ENCODE measurements around the gene METAP1.

DNA sequence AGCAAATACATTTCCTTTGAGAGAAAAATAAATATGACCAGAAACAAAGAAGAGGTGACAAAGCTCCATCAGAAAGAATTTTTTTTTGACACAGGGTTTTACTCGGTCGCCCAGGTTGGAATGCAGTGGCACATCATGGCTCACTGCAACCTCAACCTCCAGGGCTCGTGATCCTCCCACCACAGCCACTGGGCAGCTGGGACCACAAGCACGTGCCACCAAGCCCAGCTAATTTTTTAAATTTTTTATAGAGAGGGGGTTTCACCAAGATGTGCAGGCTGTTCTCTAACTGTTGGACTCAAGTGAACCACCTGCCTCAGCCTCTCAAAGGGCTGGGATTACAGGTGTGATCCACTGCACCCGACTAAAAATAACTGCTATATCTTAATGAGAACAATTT, 82.8 kb downstream of the METAP1 start:
- TF ChIP-seq, protein P1, sequence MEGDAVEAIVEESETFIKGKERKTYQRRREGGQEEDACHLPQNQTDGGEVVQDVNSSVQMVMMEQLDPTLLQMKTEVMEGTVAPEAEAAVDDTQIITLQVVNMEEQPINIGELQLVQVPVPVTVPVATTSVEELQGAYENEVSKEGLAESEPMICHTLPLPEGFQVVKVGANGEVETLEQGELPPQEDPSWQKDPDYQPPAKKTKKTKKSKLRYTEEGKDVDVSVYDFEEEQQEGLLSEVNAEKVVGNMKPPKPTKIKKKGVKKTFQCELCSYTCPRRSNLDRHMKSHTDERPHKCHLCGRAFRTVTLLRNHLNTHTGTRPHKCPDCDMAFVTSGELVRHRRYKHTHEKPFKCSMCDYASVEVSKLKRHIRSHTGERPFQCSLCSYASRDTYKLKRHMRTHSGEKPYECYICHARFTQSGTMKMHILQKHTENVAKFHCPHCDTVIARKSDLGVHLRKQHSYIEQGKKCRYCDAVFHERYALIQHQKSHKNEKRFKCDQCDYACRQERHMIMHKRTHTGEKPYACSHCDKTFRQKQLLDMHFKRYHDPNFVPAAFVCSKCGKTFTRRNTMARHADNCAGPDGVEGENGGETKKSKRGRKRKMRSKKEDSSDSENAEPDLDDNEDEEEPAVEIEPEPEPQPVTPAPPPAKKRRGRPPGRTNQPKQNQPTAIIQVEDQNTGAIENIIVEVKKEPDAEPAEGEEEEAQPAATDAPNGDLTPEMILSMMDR (IDR thresholded peaks at IDR 0.05 in 8 of 11, conservative IDR thresholded peaks at IDR 0.05 in 3 of 11): no peak
- TF ChIP-seq POLR2AphosphoS5 (IDR thresholded peaks at IDR 0.05): no peak
- no peak for TF ChIP-seq POLR2A (IDR thresholded peaks at IDR 0.05)

All from spleen (tissue), 7 donors.